Measurements from ENCODE around the gene GLYATL3.

GLYATL3 gene

GRCh38 chr6:49570474-49571079 lies 70.9 kb downstream of the GLYATL3 start:
- Histone ChIP-seq H4K5ac (ENCODE audit: low read length) (no peak overlapping the region), H2BK120ac (ENCODE audit: low read depth, low read length) (no peak overlapping the region), H3K4me1 (ENCODE audit: control insufficient read depth, low read depth, low read length) (no peaks in the 10 kb centered on the region), H3K4me3 (ENCODE audit: low read length) (no peak overlapping the region), H3K79me1 (ENCODE audit: low read length) (no peaks in the 10 kb centered on the region), H2AK5ac (ENCODE audit: low read length) (no peak overlapping the region), H3K27me3 (ENCODE audit: insufficient read depth, low read length, poor library complexity) (no peaks in the 10 kb centered on the region), H3K23ac (ENCODE audit: low read length) (no peak overlapping the region), H3K4ac (ENCODE audit: low read depth, low read length) (no peak overlapping the region), H3K27ac (ENCODE audit: low read depth, low read length) (no peak overlapping the region), H3K9ac (ENCODE audit: low read length) (no peak overlapping the region), H3K18ac (ENCODE audit: low read length) (no peak overlapping the region), H3K36me3 (ENCODE audit: control insufficient read depth, insufficient read depth, low read length) (no peaks in the 10 kb centered on the region), H4K8ac (ENCODE audit: low read depth, low read length) (no peak overlapping the region), H3K56ac (ENCODE audit: low read length) (no peak overlapping the region), H2BK15ac (replicated peaks; ENCODE audit: low read depth) (no peak overlapping the region), H2BK5ac (ENCODE audit: low read length) (no peak overlapping the region), H3K79me2 (ENCODE audit: control insufficient read depth, insufficient read depth, low read length) (no peaks in the 10 kb centered on the region), H3K4me2 (ENCODE audit: low read length) (no peak overlapping the region)
- no peak for DNase-seq
- WGBS (ENCODE audit: extremely low coverage, insufficient coverage, low lambda C conversion rate): no CpG with 5 or more reads among the region's 6 CpGs

- Histone ChIP-seq H3K56ac (ENCODE audit: low read length) (no peak overlapping the region), H3K4me3 (ENCODE audit: low read length) (no peak overlapping the region), H3K4me2 (ENCODE audit: low read length) (no peak overlapping the region), H3K79me1 (ENCODE audit: low read length) (no peaks in the 10 kb centered on the region), H3K79me2 (ENCODE audit: control insufficient read depth, insufficient read depth, low read length) (no peaks in the 10 kb centered on the region), H2BK15ac (replicated peaks; ENCODE audit: low read depth) (no peak overlapping the region), H4K5ac (ENCODE audit: low read length) (no peak overlapping the region), H3K27ac (ENCODE audit: low read depth, low read length) (no peak overlapping the region), H3K18ac (ENCODE audit: low read length) (no peak overlapping the region), H2BK120ac (ENCODE audit: low read depth, low read length) (no peak overlapping the region), H2AK5ac (ENCODE audit: low read length) (no peak overlapping the region), H3K4me1 (ENCODE audit: control insufficient read depth, low read depth, low read length) (no peaks in the 10 kb centered on the region), H3K23ac (ENCODE audit: low read length) (no peak overlapping the region), H4K8ac (ENCODE audit: low read depth, low read length) (no peak overlapping the region), H3K4ac (ENCODE audit: low read depth, low read length) (no peak overlapping the region), H3K27me3 (ENCODE audit: insufficient read depth, low read length, poor library complexity) (no peaks in the 10 kb centered on the region), H3K9ac (ENCODE audit: low read length) (no peak overlapping the region), H2BK5ac (ENCODE audit: low read length) (no peak overlapping the region), H3K36me3 (ENCODE audit: control insufficient read depth, insufficient read depth, low read length) (no peaks in the 10 kb centered on the region)
- WGBS (ENCODE audit: extremely low coverage, insufficient coverage, low lambda C conversion rate): no CpG with 5 or more reads among the region's 1 CpG
- no peak for DNase-seq
These were observed 76.9 kb downstream of the GLYATL3 start for GRCh38 chr6:49576618-49577017.

Measured in mesendoderm (in vitro differentiated cells).